ENCODE results near the gene PPP1CA.

PPP1CA gene

DNA sequence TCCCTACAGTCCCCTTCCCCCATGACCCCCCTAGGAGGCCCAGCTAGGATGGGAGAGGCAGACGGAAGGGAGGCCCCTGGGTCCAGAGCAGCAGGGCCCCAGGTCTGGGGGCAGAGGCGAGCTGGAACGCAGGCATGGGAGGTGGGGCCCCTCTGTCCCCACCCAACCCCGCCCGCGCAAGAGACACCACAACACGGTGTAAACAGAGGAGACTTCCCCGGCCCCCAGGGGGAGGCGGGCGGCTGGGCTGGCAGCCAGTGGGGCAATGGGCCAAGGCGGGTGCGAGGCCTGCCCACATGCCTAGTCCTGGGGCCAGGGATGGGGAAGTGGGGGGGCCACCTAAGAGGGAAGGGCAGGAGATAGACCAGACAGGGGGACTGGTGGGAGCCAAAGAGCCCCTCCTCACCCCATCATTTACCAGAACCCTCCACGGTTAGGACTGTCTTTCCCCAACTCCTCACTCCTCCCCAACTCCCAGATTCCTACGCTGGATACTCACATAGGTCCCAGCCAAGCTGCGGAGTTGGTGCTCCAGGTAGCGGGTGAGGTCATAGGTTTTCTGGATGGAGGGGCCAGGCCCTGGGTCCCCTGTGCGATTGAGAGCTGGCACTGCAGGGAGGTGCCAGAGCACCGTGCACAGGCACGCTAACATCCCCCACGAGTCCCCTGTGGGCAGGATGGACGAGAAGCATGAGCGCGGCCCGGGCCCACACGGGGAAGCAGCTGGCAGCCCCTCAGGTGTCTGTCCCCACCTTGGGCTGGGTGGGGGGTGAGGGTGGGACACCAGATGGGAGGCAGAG is 34.5 kb downstream of the PPP1CA start:
- no peak for DNase-seq

DNA sequence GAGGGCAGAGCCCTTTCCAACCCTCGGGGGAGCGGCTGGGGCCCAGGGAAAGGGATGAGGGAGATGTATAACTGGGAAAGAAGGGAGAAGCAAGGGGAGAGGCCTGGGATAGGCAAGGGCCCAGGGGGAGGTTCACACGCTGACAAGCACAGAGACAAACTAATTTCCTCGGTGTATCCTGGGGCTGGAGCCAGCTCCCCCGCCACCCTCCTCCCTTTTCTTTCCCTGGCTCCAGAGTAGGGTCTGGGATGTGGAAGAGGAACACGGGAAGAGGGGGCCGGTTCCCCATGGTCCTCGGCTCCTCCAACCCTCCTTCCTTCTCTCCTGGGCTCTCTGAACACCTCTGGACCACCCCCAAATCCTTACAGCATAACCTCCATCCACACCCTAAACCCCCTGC is 35.1 kb downstream of the PPP1CA start:
- no peak for DNase-seq

DNA sequence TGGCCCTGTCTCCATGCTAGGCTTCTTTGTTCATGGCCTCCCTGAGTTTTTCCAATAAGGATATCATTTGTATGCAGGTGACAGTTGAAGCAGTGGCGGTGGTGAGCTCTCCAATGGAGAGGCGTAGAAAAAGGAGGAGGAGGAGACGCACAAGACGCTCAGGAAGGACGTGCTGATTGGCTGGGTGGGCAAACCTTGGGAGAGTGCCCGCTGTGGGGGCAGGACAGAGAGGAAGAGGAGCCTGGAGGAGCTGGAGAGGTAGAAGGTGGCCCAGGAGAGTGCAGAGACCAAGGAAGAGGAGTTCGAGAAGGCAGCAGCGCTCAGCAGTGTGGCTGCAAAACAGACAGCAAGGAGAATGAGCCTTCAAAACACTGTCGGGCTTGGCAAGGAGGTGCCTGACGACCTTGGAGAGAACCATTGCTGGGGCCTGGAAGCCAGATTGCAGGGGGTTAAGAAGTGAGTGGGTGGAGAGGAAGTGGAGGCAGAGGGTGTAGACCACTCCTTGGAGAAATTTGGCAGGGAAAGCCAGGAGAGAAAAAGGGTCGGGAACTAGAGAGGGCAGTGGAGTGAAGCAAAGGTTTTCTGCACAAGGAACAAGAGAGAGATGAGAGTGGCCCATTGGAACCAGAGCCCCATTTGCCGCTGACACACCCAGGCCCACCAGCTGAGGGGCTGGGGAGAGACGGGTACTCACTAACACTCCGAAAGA is 35.8 kb downstream of the PPP1CA start:
- DNase-seq: no peak

DNA sequence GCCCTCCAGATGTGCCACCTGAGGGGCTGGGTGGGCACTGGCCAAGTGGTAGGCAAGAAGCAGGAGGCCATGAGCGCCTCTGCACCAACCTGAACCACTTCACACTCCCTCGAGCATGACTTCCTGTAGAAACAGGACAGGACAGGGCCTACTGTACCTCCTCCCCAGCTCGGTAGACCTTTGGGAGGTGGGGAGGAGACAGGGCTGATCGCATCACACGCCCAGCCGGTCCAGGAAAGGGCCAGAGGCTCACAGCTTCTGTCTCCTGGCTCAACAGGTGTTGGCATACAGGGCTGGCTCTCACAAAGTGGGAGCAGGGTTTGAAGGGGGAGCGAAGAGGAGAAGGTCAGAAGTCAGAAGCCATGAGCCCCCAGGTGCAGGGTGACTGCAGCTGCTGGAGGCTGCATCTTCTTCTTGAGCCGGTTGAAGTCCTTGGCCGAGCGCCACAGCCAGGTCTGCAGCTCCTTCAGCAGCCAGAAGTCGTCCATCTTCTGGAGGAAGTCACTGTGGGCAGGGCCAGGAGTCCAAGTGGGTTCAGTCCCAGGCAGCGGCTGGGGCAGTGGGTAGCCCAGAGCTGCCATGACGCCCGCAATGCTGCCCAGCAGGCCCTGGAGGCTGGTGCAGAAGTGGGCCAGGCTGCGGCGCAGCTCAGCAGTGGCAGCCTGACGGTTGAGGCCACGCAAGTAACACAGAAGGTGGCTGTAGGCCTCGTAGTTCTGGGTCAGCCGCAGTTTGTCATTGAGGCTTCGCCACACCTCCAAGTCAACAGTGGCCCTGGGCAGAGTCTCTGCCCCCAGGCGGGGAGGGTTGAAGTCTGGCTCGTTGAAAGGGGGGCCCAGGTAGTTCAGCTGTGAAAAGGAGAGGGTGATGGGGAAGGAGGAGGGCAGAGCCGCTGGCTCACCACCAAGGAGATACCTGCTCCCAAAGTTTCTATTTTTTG is 36.6 kb downstream of the PPP1CA start:
- DNase-seq: no peak

DNA sequence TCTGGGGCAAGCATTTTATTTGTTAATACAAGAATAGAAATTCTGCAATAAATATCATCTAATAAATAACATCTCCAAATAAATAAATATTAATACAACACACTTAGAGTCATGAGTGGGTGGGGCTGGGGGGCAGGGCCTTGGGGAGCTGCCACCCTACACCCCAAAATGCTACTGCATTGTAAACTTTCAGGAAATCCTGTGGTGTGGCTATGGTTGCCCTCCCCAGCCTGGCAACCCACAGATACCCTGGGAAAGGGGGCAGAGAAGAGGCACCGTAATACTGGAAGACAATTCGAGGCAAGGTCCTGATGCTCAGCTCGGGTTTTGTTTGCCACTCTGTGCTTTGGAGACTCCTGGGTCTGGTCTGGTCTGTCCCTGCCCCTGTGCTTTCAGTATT is 37.5 kb downstream of the PPP1CA start:
- no peak for DNase-seq

DNA sequence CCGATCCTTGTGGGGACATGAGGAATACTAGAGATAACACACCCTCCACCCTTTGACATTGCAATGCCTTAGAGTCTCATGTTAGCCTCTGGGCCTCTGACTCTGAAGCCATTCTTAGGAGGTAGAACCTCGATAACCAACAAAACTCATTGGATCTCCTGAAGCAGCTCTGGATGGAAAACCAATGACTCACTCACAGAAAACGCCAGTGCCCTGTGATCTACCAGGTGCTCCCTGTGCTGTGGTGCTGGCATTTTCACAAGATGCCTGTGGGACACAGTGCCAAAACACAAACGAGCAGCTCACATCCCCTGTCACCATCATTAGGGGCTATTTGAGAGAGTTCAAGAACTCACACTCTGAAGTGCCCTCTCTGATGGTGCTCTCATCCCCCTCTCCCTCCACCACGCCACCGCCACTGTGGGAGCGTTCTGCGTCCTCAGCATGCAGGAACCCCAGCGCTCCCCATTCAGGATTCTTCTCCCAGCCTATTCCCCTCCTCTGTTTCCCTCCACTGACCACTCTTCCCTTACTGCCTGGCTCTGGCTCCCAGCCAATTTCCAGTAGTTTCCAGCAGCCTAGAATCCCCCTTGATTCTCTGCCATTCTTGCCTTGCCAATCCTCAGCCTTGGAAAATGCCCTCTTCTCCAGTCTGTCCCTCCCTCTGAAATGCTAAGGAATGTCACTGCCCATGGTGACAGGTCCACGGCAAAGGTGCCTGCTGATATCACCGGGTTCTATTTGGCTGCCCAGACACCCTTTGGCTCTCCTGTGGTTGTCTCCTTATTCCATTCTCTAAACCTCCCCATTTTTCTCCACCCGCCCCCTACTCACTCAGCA is 43.6 kb downstream of the PPP1CA start:
- DNase-seq: no peak

DNA sequence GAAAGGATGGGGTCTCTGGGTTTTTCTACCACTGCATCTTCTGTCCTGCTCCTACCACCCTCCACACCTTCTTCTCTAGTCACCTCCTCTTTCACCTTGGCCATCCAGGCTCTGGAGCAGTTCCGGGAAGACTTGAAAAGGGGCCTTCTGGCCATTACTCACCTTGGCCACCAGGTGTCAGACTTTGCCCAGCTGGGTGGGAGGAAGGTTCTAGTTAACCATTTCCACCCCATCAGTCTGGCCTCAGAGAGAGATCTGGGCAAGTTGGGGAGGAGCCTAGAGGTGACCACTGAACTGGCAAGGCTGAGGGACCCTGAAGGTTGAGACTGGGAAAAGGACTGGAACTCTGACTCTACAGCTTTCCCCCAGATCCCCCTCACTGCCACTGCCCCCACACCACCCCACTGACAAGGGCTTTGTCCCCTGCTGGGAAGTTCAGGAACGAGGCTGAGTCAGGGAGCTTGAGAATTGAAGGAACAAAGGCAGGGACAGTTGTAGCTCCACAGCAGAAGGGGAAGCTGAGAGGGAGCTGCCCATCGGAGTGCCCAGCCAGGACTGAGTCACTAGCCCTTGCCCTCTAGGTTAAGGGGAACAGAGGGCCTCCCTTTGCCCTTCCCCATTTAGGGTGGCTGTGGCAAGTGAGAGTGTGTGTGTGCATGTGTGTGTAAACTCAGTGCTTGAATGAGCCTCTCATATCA is 44.6 kb downstream of the PPP1CA start:
- DNase-seq: peak; percentile 48

DNA sequence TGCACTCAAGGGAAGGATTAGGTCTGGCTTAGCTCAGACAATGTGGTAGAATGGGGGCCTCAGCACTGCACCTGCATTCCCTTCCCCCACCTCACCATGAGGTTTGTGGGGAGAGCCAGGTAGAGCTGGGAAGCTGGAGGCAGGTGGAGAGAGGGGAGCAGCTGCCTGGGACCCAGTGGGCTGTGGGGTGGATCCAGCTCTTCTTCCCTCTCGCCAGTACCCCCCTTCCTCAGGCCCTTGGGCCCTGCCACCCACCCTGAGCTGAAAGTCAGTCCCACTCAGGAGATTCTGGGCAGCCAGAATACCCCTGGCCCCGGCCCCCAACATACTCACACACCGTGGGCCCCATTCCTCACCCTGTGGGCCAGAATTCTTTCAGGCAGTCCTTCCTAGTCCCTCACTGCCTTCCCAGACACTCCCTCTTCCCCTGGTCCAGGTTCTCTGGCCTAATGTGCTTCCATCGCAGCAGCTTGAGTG is 45.2 kb downstream of the PPP1CA start:
- DNase-seq: no peak

DNA sequence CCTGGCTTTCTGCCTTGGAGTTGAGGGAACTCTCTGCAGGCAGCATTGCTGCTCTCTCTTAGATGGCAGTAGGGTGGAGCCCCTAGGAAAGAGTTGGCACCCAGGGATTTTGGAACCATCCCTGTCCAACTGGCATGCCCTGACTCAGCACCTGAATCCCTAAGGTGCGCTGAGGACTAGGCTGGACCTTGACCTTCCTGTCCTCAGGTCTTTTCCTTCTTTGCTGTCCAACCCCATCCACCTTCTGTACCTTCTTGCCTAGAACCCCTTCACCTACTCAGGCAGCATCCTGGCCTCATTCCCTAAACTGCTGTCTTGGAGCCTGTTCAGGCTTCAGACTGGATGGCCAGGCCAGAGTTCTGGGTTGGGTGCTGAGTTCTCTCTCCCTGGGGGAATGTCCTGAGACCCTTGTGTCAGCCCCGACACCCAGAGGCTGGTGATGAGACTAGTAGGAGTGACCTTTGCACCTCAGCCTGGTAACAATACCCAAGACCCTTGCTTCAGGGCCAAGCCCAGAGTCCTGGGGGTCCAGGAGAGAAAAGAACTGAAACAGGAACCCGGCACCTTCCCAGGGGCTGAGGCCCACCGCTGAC is 45.8 kb downstream of the PPP1CA start:
- no peak for DNase-seq

DNA sequence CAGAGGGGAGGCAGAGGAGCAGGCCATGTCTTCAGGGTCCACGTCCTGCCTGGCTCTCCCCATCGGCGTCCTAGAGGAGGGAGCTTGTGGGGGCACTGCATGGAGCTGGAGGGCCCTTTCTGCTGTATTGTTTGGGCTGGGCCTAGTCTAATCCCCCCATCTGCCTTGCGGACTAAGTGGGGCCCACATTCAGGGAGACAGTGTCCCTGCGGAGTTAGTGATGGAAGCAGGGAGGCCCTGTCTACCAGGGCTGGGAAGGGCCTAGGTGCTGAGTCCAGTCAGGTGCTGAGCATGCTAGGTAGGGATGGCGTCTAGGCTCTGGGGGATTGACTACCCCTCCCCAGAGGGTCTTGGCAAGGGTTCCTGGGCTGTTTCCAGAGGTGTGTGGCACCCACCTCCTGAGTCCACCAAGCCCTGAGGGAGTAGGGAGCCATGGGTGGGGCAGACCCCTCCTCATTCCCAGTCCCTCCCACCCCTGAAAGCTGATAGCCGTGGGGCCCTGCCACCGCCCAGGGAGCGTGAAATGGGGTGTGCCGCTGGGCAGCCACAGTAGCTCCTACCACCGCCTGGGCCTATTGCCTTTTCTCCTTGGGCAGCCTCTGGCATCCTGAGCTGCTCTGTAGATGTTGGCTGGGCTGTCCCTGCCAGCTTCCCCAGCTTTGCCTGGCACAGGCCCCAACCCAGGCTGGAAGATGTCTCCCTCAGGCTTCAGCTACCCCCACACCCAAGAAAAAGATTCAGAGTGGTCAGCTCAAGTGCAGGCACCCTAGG is 46.5 kb downstream of the PPP1CA start:
- no peak for DNase-seq

DNA sequence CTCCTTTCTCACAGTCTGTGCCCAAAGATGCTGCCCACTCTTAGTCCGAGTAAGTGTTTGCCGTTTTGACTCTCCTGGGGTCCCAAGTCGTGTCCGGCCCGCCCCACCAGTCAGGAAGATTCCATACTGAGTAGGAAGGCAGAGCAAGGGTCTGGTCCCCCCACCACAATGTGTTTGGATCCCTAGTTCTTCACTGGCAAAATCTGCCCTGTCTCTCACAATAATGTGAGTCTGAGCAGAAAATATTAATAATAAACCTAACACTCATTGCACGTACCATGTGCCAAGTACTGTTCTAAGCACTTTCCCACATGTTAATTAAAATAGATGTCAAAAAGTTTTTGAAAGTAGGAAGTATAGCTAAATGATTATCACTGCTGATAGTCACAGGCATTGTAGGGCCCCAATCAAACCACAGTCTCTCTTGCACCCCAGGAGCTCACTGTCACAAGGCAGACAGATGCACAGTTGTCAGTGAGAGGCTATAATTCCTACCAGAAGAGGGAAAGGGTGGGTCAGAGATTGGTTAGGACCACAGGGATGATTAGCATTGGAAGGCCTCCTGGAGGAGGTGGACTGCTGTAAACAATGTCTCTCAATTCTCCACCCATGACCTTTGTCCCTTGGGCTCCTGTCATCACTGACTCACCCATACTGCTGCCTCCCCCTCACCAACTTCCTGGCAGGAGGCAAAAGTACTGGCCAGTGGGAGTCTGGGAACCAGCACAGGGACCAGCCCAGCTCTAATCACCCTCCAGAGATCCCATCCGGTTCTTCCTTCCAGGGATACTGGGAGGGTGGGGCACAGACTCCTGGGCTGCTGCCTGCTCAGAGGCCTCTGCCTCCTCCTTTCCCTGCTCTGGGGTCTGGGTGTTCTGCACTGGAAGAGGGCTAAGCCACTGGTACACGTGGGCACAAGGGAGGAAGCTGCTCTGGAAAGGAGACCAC is 47.3 kb downstream of the PPP1CA start:
- DNase-seq: no peak

DNA sequence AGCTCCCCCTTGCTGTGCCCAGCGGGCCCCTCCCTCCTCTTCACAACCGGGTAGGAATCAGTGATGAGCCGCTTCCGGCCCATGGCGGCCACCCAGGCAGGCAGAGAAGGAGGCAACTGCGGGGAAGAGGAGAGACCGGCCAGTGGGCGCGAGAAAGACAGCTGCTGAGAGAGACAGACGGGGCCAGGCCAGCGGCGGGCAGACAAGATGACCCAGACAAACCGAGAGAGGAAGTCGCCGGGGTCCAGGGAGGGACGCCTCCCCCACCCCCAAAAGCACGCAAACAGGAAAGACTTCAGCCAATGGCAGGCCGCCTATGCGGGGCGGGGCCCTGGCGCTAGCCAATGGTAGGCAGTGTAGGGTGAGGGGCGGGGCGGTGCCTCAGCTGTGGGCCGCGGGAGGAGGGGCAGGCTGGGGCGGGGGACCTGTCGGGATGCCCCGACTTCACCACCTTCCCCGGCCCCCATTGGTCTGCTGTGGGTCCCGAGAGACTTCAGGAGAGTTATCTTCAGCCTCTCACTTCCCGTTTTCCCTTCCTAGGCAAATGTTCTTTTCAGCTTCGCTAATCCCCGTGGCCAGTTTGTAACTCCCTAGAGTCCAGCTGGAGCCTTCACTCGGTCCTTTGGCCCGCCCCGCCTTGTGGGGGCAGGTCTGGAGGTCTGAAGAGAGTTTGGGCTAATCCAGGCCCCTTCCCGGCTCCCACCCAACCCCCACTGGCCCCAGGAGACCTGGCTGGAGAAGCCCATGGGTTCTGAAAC is 48.2 kb downstream of the PPP1CA start, which contains the start of gene POLD4:
Gene POLD4 (minus strand): TSS at position 230 of the 758 bp plus-strand sequence. CDS start 147 bp downstream, at position 83.
- peak; percentile 88 for DNase-seq

DNA sequence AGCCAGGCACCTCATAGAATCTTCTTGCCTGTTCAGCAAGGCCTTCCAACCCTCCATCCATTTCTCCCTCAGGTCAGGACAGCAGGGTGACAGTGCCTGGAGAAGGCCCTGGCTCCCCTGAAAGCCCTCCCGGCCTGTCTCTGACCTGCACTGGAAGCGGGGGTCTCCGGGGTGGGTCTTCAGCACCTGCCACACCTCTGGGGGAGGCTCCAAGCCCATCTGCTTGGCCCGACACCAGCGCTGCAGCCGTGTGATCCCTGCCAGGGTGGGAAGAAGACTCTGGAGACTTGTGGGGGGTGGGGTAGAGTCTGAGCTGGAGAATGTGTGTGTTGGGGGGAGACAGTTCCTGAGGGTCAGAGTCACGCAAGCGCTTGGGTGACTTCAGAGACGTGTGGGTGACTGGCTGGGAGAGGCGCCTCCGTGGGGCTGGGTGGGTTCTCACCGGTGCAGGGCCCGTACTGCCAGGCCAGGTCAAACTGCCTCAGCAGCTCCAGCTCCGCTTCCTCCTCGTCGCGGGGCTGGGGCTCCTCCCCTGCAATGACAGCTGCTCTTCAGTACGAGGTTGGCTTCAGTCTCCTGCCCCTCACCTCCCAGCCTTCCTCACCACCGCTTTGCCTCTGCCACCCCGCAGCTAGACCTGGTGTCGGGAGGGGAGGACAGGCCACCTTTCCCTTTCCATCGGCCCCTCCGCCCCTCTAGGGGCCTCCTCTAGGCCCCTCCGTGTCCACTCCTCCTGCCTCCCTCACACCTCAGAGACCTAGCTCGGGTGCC is 48.9 kb downstream of the PPP1CA start:
- no peak for DNase-seq

DNA sequence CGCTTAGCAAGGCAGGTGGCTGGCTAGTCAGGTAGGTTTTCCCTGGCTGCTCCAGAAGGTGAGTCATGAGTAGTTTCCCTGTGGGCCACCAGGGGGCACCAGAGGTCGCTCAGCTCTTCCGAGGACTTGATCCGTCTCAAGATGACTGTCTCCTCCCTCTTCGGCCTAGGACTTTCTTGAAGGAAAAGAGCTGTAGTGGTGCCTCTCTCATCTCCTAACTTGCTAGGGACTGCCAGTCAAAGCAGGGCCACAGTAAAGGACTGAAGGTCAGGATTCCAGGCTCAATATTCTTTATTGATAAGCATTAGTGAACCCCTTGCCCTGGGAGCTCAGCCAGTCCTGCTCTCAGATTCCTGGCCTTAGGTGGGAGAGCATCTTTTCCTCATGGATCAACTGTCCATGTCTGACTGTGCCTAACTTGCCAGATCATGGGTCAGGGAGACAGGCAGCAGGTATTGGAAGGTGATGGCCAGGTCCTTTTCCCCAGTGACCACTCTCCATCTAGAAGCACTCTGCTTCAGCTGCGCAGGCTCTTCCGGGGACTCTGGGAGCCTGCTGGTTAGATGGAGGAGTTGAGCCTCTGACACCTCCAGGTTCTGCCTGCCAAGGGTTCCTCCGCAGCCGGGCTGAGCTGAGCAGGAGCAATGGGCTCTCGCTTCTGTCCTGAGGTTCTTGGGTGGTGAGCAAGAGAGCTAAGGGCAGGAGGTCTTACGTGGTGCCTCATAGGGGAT is 50.2 kb downstream of the PPP1CA start:
- peak; percentile 69 for DNase-seq

DNA sequence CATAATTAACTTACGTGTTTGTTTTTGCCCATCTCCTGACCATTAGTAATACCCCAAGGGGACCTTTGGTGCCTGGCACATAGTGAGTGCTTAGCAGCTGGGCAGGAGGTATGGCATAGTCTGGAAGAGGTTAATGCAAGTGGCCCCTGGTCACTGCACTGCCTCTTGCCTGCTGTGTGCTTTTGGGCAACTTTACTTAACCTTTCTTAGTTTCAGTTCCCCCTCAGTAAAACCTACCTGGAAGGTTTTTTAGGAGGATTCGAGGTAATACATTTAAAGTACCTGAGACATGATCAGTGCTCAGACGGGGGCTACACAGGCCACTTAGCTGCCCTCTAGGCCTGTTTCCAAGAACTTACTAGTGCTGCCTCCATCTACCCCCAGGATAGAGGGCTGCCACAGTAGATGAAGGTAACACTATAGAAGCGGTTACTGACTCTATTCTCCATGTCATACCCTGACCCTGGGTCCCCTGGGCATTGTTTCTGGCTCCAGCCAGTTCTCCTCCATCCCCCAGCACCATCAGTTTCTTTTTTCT is 51.7 kb downstream of the PPP1CA start:
- no peak for DNase-seq

DNA sequence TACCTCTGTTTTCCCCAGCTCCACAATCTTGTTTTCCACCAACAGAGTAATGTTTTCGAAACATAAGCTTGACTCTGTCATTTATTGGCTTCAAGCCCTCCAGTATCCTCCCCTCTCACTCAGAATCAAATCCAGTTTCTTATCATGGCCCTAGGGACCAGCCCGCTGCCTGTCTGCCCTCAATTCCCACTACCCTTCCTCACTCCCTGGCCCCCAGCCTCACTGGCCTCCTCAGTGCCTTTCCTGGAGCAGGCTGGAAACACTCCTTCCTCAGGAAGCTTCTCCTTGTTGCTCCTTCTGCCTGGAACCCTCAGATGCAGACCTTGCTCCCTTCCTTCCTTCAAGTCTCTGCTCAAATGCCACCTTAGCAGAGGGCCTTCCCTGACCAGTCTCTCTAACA is 52.2 kb downstream of the PPP1CA start:
- DNase-seq: no peak
